T-helper 2 cell treated with Interferon-gamma antibody and Interleukin-4, amounts not matched to agents 5 μg/mL and 100 μg/mL, for 36 hours (primary cell): Measurements from ENCODE around the gene SEPTIN5.

ENCODE experiments used
- DNase-seq: peaks from one replicate; pipeline ENCODE4 v3.0.0; 2021; ENCODE audit warnings: low spot score
- H3K27ac Mint-ChIP-seq: one replicate; pipeline ENCODE4 v1.8.0; 2021; ENCODE audit warnings: mild to moderate bottlenecking, mixed read lengths
- H3K27me3 Mint-ChIP-seq: one replicate; pipeline ENCODE4 v1.8.0; 2021; ENCODE audit warnings: low read depth, mixed read lengths
- H3K36me3 Mint-ChIP-seq: one replicate; pipeline ENCODE4 v1.8.0; 2021; ENCODE audit warnings: low read depth, mixed read lengths
- H3K4me1 Mint-ChIP-seq: one replicate; pipeline ENCODE4 v1.8.0; 2021; ENCODE audit warnings: low read depth, mixed read lengths
- H3K4me3 Mint-ChIP-seq: one replicate; pipeline ENCODE4 v1.8.0; 2022; ENCODE audit warnings: mild to moderate bottlenecking, moderate library complexity, mixed read lengths
- H3K9me3 Mint-ChIP-seq: one replicate; pipeline ENCODE4 v1.8.0; 2021; ENCODE audit warnings: mixed read lengths

Gene SEPTIN5

DNA sequence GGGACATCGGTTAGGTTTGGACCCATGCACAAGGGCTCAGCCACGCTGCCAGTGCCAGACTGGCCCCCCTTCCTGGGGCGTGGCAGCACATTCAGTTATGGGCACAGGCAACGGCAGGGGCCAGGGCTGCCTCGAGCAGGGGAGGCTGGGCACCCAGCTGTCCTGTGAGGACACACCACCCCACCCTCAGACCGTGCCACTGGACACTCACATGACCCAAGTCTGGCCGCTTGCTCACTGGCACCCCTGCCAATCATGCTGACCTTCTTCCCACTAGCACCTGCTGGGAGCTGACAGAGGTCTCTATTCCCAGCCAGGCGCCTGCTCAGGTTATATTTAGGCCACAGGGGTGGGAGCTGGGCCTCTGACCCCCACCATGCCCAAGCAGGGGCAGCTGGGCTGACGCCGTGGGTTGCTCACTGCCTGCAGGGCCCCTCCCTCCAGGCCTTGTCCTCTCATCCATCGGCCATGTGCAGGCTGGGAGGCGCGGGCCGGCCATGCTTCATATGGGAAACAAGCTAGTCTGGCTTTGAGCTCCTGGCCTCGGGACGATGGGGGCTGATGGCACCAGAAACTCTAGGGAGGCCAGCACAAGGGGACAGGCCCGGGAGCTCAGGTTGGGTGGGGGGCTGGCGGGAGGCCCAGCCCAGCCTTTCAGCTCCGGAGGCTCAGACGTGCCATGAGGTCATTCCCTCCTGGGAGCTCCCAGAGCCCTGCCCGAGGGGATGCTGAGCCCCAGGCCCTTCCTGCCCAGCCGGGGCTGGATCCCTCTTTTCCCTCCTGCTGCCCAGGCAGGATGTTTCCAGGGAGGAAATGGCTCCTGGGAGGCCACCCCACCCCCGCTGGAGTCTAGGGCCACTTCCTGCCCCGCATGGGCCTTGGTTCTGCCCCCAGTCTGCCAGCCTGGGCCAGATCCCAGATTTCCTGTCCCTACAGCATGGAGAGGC is 31.1 kb downstream of the SEPTIN5 start:
- no peaks in the 10 kb centered on the region for H3K36me3 Mint-ChIP-seq
- no peaks in the 10 kb centered on the region for H3K4me1 Mint-ChIP-seq
- H3K27me3 Mint-ChIP-seq: no peaks in the 10 kb centered on the region
- no peak overlapping the region for H3K27ac Mint-ChIP-seq
- H3K4me3 Mint-ChIP-seq: no peak overlapping the region
- no peak for DNase-seq
- H3K9me3 Mint-ChIP-seq: no peaks in the 10 kb centered on the region

DNA sequence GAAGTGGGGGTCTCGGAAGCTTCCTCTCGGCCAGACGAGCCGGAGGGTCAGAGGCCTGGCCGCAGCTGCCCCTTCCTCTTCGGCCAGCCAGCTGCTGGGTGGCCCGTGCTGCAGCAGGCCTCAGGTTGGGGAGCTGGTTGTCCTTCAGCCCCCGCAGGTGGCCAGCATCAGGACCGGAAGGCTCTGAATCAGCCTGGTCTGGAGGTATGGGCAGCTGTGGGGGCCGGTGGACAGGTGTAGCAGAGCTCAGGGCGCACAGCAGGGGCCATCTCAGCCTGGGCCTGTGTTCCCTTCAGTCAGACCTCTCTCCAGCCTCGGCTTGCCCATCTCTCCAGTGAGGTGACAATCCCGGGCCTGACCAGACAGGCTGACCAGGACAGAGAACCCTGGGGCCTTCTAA is 32.4 kb downstream of the SEPTIN5 start:
- Mint-ChIP-seq H3K27me3 (no peaks in the 10 kb centered on the region), H3K4me3 (no peak overlapping the region), H3K9me3 (no peaks in the 10 kb centered on the region), H3K27ac (no peak overlapping the region), H3K36me3 (no peaks in the 10 kb centered on the region), H3K4me1 (no peaks in the 10 kb centered on the region)
- DNase-seq: no peak

DNA sequence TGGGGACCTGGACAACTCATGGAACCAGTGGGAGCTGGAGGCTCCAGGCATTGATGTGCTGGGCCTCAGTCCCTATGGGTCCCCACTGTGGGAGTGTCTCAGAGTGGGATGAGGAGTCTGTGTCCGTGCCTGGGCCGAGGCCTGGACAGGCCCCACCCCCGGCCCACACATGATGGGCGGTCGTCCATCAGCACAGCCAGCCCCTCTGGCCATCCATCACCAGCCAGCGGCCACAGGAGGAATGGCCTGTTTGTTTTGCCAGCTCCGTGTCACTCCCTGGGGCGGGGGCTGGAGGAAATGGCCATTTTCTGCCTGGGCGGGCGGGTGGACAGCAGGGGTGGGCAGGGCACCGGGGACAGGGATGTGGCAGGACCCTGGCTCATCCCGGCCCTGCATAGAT is 33.2 kb downstream of the SEPTIN5 start:
- Mint-ChIP-seq H3K27me3 (peaks cover 3% of the 10 kb centered on the region), H3K27ac (no peak overlapping the region), H3K4me1 (no peaks in the 10 kb centered on the region), H3K4me3 (no peak overlapping the region), H3K36me3 (no peaks in the 10 kb centered on the region), H3K9me3 (no peaks in the 10 kb centered on the region)
- DNase-seq: no peak

DNA sequence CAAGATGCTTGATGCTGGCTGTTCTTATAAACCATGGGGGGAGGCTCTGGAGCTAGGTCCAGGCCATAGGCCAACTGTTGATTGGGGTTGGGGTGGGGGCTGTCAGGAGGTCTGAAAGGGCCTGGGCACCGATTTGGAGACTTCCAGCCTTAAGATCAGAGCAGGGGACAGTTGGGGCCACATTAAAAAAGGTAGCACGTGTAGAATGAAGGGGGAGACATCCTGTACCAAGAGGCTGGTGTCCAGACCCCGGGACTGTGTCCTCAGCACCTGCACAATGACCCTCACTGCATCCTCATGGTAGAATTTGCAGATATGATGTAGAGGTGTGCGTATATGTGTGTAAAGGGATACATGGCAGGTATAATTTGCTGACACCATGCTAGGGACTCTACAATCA is 33.8 kb downstream of the SEPTIN5 start:
- Mint-ChIP-seq H3K36me3 (no peaks in the 10 kb centered on the region), H3K4me1 (no peaks in the 10 kb centered on the region), H3K9me3 (no peaks in the 10 kb centered on the region)

DNA sequence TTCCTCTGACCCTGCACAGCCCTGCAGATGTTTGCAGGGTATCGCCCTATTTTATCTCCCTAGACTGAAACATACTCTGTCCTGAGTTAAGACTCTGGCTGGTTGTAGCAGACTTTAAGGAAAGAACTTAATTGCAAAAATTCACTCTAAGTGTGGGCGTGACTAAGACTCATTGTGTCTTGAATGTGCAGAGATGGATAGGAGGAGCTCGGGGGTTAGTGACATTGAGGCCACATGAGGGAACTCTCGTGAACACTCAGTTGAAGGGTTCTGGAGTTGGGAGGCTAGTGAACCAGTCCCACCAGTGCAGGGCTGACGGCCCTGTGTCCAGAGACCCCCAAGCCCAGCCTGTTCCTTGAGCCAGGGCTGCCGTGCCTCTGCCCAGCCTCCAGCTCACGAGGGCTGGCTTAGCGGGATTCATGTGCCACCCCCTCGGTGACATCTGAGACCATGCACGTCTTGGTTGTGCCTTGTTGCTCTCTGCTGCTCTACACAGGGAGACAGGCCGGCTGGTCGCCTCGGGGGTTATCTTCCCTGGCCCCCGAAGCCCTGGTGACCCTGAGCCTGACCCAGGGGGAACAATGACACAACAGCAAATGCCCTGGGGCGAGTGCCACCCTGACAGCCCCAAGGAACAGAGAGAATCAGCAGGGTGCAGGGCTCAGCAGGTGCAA is 34.8 kb downstream of the SEPTIN5 start:
- H3K4me3 Mint-ChIP-seq: no peak overlapping the region
- peaks cover 15% of the 10 kb centered on the region for H3K27me3 Mint-ChIP-seq
- no peak for DNase-seq
- H3K9me3 Mint-ChIP-seq: no peaks in the 10 kb centered on the region
- H3K27ac Mint-ChIP-seq: no peak overlapping the region
- no peaks in the 10 kb centered on the region for H3K36me3 Mint-ChIP-seq
- H3K4me1 Mint-ChIP-seq: no peaks in the 10 kb centered on the region

More for the DNA sequence above, 33.8 kb downstream of the SEPTIN5 start:
- H3K4me3 Mint-ChIP-seq: no peak overlapping the region
- H3K27me3 Mint-ChIP-seq: peaks cover 7% of the 10 kb centered on the region
- no peak overlapping the region for H3K27ac Mint-ChIP-seq
- DNase-seq: no peak

DNA sequence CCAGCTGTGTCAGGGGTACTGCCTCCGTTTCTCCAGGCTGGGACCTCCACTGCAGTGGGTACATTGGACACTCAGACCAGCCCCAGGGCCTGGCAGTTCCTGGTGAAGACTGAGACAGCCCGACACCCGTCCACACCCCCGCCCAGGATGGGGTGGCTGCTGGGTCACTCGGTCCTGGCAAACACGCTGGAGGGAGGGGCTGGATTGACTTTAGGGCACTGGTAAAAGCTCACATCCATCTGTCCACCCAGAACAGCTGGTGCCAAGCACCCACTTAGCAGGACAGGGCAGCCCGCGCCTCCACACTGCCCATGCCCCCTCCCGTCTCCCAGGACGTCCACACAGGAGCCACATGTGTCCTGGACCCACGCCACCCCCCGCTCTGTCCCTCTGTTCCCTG is 35.6 kb downstream of the SEPTIN5 start:
- DNase-seq: no peak

DNA sequence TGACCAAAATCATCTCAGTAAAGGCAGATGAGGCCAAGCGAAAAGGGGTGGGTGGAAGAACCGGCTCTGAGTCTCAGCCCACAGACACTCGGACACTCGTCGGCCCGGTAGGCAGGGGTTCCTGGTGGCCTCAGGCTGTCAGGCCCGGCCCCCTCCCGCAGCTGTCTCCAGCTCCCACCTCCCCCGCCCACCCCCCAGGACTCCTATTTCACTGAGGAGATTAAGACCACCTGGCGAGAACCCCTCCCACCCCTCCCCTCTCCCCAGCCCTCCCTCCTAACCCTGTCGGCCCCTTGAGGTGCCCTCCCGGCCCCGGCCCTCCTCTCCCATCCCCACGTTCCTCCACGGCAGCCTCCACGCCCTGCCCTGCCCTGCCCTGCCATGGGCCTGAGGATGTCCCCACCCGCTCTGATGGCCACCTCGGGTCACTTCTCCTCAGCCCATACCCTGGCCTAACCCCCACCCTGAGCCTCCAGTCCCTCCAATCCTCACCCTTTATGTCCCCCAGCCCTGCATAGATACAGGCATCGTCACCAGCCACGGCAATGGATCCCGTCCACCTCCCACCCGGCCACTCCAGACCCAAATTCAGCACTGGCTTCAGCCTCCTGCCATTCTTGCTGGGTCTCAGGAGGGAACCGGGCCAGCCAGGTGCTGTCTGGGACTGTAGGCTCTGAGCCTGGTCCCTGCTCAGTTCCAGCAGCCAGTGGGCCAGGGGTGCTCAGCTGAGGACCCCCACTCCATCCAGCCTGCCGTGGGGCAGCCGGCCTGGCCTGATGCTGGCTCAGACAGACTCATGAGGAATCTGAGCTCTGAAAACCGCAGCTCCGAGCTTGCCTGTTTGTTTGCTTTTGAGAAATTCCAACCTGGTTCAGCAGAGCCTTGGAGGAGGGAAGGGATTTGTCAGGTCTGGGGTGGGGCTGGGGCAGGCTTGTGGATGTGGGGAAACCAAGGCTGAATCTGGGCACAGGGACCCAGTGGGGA is 36.5 kb downstream of the SEPTIN5 start:
- Mint-ChIP-seq H3K4me1 (no peaks in the 10 kb centered on the region), H3K4me3 (no peak overlapping the region), H3K27ac (no peak overlapping the region), H3K27me3 (peaks cover 28% of the 10 kb centered on the region), H3K36me3 (no peaks in the 10 kb centered on the region), H3K9me3 (no peaks in the 10 kb centered on the region)
- DNase-seq: no peak

More for the DNA sequence above, 35.6 kb downstream of the SEPTIN5 start:
- H3K27ac Mint-ChIP-seq: no peak overlapping the region
- H3K4me3 Mint-ChIP-seq: no peak overlapping the region
- no peaks in the 10 kb centered on the region for H3K9me3 Mint-ChIP-seq
- no peaks in the 10 kb centered on the region for H3K36me3 Mint-ChIP-seq
- no peaks in the 10 kb centered on the region for H3K4me1 Mint-ChIP-seq
- H3K27me3 Mint-ChIP-seq: peaks cover 22% of the 10 kb centered on the region

DNA sequence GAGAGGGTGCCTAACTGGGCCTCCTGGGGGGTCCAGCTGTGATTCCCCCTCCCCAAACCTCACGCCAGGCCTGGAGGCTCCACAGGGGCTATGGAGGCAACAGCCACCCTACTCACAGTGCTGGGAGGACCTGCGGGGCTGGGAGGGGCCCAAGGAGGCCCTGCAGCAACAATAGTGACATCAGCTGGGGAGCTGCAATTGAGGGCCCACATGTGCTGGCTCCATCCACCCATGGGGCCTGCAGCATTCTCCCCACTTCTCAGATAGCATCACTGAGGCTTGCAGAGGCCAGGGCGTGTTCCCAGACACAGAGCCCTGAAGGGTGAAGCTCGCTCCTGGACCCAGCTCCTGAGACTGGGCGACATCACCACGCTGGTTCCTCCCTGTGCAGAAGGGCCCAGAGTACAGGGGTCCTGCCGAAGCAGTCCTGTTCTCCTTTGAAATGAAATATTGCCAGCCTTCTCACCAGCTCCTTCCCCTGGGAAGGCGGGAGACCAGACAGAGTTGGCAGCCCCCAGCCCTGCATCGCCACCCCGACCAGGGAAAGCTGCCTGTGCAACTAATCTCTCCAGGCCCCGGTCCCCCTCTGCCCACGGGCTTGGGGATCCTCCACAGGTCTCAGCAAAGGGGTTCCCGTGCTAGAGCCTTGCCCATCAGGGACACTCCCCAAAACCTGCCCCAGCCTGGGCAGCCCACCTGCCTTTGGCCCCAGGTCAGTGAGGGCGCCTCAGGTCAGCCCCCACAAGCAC is 37.4 kb downstream of the SEPTIN5 start:
- H3K9me3 Mint-ChIP-seq: no peaks in the 10 kb centered on the region
- H3K27me3 Mint-ChIP-seq: peaks cover 37% of the 10 kb centered on the region
- no peak for DNase-seq
- H3K4me1 Mint-ChIP-seq: peaks cover 3% of the 10 kb centered on the region
- H3K27ac Mint-ChIP-seq: no peak overlapping the region
- no peaks in the 10 kb centered on the region for H3K36me3 Mint-ChIP-seq
- no peak overlapping the region for H3K4me3 Mint-ChIP-seq

DNA sequence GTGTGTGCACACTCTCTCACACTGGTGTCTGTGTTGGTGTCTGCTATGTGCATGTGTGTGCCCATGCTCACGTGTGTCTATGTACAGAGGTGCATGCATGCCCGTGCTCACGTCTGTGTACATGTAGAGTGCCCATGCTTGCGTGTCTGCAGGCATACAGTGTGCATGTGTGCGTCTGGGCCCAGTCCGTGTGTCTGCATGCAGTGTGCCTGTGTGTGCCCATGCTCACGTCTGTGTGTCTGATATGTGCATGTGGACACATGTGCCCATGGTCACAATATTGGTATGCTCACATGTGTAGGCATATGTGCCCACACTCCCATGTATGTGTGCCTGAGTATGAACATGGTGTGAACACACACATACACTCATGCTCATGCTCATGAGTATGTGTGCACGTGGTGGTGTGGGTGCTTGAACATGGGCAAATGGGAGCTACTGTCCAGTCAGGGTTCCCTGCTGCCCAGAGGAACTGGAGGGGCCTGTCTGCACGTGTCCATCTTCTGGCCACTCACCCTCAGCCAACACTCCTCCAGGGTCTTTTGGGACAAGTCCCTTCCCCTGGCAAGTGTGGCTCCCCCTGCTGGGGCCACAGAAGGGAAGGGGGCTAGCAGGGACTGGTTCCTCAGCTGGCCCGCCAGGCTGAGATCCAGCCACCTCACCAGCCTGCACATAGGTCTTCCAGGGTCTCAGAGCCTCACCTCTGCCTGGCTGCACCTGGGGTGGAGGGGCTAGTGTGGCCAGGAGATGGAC is 39.0 kb downstream of the SEPTIN5 start:
- no peak overlapping the region for H3K27ac Mint-ChIP-seq

DNA sequence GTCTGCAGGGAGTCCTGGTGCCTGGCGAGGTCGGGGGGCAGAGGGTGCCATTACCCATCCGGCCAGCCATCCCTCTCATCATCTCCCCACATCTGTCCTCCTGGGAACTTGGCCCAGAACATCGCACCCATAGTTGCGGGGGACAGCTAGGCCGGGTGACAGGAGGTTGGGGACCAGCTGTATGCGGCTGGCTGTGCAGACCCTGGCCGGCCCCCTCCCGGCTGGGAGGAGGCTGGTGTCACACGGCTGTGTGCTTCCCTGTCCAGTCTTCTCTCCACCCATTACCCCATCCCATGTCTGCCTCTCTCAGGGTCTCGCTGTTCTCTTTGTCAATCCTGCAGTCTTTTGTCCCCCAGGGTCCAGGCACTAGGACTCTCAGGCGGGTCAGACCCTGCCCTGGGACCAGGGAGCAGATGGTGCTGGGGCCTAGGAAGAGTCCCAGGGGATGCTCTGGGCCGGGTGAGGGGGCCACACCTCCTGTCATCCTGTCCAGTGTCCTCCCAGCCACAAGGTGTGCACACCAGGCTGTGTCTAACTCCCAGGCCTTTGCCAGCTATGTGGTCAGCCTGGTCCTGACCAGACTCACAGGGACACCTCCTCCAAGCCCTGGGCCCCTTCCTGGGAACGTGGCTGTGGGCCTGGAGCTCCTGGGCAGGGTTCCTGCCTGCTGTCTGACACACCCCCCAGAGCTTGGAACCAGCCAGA is 39.8 kb downstream of the SEPTIN5 start:
- no peak for DNase-seq
- Mint-ChIP-seq H3K4me1 (peaks cover 10% of the 10 kb centered on the region), H3K36me3 (no peaks in the 10 kb centered on the region), H3K27ac (no peak overlapping the region), H3K27me3 (peaks cover 51% of the 10 kb centered on the region), H3K9me3 (no peaks in the 10 kb centered on the region), H3K4me3 (no peak overlapping the region)

More for the DNA sequence above, 39.0 kb downstream of the SEPTIN5 start:
- Mint-ChIP-seq H3K4me3 (no peak overlapping the region), H3K27me3 (peaks cover 49% of the 10 kb centered on the region), H3K4me1 (peaks cover 10% of the 10 kb centered on the region), H3K9me3 (no peaks in the 10 kb centered on the region), H3K36me3 (no peaks in the 10 kb centered on the region)
- DNase-seq: no peak

DNA sequence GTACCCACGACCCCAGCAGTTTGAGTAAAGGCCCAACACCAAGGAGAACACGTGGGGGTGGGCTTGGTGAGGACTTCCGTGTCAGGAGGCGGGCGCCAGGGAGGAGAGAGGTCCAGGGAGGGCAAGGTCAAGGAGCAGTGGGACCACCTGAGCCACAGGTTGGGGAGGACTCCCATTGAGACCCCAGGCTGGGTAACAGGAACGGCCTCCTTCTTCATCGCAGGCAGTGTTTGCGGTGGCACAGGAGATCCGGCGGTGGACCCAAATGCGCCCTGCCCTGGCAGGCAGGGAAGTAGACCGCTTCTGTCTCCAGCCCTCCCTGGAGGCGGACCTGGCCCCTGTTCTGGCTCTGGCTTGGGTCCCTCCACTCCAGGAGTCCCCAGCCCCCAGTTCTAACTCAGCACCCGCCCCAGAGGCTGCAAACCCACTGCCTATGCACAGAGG is 40.4 kb downstream of the SEPTIN5 start:
- Mint-ChIP-seq H3K9me3 (no peaks in the 10 kb centered on the region), H3K36me3 (no peaks in the 10 kb centered on the region), H3K4me3 (no peak overlapping the region), H3K27me3 (peaks cover 55% of the 10 kb centered on the region), H3K27ac (no peak overlapping the region), H3K4me1 (peaks cover 12% of the 10 kb centered on the region)
- DNase-seq: no peak

DNA sequence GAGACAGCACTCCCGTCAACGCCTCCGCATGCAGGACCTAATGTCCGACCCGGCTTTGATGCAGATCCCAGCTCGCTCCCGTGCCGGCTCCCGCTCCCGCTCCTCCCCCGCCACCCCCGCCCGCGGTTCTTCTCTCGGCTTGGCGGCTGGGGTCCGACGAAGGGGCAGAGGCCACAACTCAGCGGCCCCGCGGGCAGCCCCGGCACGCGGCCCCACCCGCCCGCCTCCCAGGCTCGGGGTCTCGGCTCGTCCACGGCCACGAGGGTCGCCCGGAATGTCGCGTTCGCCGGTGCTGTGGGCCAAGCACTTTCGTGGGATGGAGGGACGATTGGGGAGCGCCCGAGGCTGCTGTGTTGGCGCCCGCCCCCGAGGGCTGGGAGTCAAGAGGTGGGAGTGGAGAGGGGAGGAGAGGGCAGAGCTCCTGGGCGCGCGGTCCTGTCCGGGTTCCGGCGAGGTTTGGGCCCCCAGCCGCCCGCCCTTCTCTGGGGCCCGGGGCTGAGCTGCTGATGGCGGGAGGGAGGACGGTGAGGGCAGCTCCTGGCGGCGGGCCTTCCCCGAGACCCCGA is 40.9 kb downstream of the SEPTIN5 start:
- Mint-ChIP-seq H3K4me3 (no peak overlapping the region), H3K27me3 (peaks cover 60% of the 10 kb centered on the region), H3K9me3 (no peaks in the 10 kb centered on the region), H3K27ac (no peak overlapping the region), H3K4me1 (peaks cover 17% of the 10 kb centered on the region), H3K36me3 (peaks cover 2% of the 10 kb centered on the region)
- no peak for DNase-seq
